Measurements from ENCODE around the gene TMEM95.
"Not testable (repeated sequence)": the region's sequence is repeated elsewhere in the genome, so short reads cannot be mapped to it uniquely, and the experiment has no call there.

The TMEM95 gene

GRCh38 chr17:7336240-7337175 lies 18.4 kb upstream of the TMEM95 start, which contains the start of gene ACAP1:
TSS of gene ACAP1 (plus strand) at chr17:7336529. CDS start at chr17:7336735, 206 bp downstream.
- no peak for TF ChIP-seq CTCF (IDR thresholded peaks at IDR 0.05)
- Histone ChIP-seq H3K4me1 (no peaks in the 10 kb centered on the region), H3K27me3 (peaks cover 0 to 69% of the 10 kb centered on the region in 2 donors), H3K36me3 (no peaks in the 10 kb centered on the region), H3K4me3 (no peak within 1 kb of the TSS), H3K9me3 (no peaks in the 10 kb centered on the region), H3K27ac (no peak within 1 kb of the TSS)
- no peak for DNase-seq
- intact Hi-C loops (cut with DNase I; ENCODE audit: low total_unique reads), result no loop called here

DNA sequence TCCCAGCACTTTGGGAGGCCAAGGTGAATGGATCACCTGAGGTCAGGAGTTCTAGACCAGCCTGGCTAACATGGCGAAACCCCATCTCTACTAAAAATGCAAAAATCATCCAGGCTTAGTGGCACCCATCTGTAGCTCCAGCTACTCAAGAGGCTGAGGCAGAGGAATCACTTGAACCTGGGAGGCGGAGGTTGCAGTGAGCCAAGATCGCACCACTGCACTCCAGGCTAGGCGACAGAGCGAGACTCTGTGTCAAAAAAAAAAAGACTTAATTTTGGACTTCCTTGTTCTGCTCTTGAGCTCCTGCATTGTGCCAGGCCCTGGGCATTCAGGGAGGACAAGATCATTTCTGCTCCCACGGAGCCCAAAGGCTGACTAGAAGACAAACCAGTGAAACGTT lies 17.4 kb upstream of the TMEM95 start:
- H3K27ac ChIP-seq; H3K9me3 ChIP-seq; intact Hi-C loops (cut with DNase I; ENCODE audit: low total_unique reads); H3K36me3 ChIP-seq; DNase-seq; H3K4me1 ChIP-seq; H3K4me3 ChIP-seq: not testable (repeated sequence)
- H3K27me3 ChIP-seq, result peaks cover 0 to 74% of the 10 kb centered on the region in 2 donors

DNA sequence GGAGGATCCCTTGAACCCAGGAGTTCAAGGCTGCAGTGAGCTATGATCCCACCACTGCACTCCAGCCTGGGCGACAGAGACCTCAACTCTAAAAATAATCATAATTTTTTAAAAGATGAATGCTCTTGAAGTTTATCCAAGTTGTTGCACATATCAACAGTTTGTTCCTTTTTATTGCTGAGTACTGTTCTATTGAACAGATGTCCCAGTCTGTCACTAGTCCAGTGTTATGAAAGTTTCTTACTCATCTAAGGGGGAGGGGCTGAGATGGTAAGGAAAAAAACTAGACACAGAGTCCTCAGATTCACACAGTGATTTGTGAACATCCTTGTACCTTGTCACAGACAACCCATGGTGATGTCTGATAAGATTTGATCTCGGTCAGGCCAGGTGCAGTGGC lies 14.8 kb upstream of the TMEM95 start:
- no peak overlapping the region for H3K27ac ChIP-seq
- H3K4me1 ChIP-seq, result no peaks in the 10 kb centered on the region
- no peak for TF ChIP-seq CTCF (IDR thresholded peaks at IDR 0.05)
- H3K36me3 ChIP-seq, result no peaks in the 10 kb centered on the region
- no peaks in the 10 kb centered on the region for H3K9me3 ChIP-seq
- intact Hi-C loops (cut with DNase I; ENCODE audit: low total_unique reads), result loop anchor here (10.0 kb wide), 1 partner anchor 85 kb away; the partner anchor contains the start of genes CTDNEP1 and ELP5
- H3K27me3 ChIP-seq, result peaks cover 0 to 61% of the 10 kb centered on the region in 2 donors
- DNase-seq, result no peak
- H3K4me3 ChIP-seq, result no peak overlapping the region

DNA sequence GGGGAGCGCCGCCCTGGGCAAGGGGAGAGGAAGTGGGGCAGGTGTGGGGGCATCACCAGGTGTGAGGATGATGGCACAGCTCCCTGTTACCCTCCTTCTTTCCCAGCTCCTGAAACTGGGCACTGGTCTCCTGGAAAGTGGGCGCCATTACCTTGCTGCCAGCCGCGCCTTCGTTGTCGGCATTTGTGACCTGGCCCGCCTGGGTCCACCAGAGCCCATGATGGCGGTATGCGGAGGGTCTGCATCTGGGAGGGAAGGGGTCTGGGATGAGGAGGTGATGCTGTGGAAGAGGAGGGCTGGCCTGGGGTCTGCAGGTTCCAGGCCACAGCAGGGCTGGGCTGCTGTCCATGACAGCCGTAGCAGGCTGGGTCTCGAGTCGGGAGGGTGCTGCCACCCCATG lies 13.1 kb upstream of the TMEM95 start:
- no peak for DNase-seq
- Histone ChIP-seq H3K27ac (no peak overlapping the region), H3K9me3 (no peaks in the 10 kb centered on the region), H3K36me3 (no peaks in the 10 kb centered on the region), H3K4me3 (no peak overlapping the region), H3K27me3 (peaks cover 0 to 44% of the 10 kb centered on the region in 2 donors), H3K4me1 (no peaks in the 10 kb centered on the region)
- TF ChIP-seq CTCF (IDR thresholded peaks at IDR 0.05), result no peak
- intact Hi-C loops (cut with DNase I; ENCODE audit: low total_unique reads), result loop anchor here (10.0 kb wide), 1 partner anchor 87 kb away; the partner anchor contains the start of genes CTDNEP1 and ELP5

GRCh38 chr17:7343250-7343649 lies 11.7 kb upstream of the TMEM95 start:
- TF ChIP-seq CTCF (IDR thresholded peaks at IDR 0.05), result no peak
- peaks cover 0 to 6% (median 0%) of the 10 kb centered on the region in 4 donors for H3K4me1 ChIP-seq
- H3K27ac ChIP-seq, result no peak overlapping the region
- DNase-seq, result no peak
- no peaks in the 10 kb centered on the region for H3K9me3 ChIP-seq
- H3K4me3 ChIP-seq, result no peak overlapping the region
- intact Hi-C loops (cut with DNase I; ENCODE audit: low total_unique reads), result loop anchor here (10.0 kb wide), 1 partner anchor 88 kb away; the partner anchor contains the start of genes CTDNEP1 and ELP5
- H3K27me3 ChIP-seq, result peaks cover 0 to 37% of the 10 kb centered on the region in 2 donors
- H3K36me3 ChIP-seq, result no peaks in the 10 kb centered on the region

Data from tibial artery (tissue), 4 donors.